HFFc6 (cell line): ENCODE data around the gene PANK1. TPM values are rescaled to one million over a fixed set of nuclear protein-coding genes. Genes with fewer than 3 reads are reported as not detected.
A peak's percentile ranks its signal among the peaks of the same experiment; 100 is the strongest.

ENCODE experiments used
- DNase-seq: peaks from one replicate; pipeline ENCODE4 v3.0.0-alpha.2; 2018
- H3K27ac Mint-ChIP-seq: 2 replicates; pipeline ENCODE4 v1.8.0; 2020; ENCODE audit warnings: mild to moderate bottlenecking, mixed read lengths
- H3K27me3 Mint-ChIP-seq: 2 replicates; pipeline ENCODE4 v1.8.0; 2021; ENCODE audit warnings: mild to moderate bottlenecking, moderate library complexity, mixed read lengths; ENCODE audit not compliant: insufficient read depth
- H3K36me3 Mint-ChIP-seq: 2 replicates; pipeline ENCODE4 v1.8.0; 2021; ENCODE audit warnings: low read depth, mixed read lengths
- H3K4me1 Mint-ChIP-seq: 2 replicates; pipeline ENCODE4 v1.8.0; 2020; ENCODE audit warnings: low read depth, mixed read lengths
- H3K4me3 Mint-ChIP-seq: 2 replicates; pipeline ENCODE4 v1.8.0; 2020; ENCODE audit warnings: mild to moderate bottlenecking, moderate library complexity, mixed read lengths
- H3K9me3 Mint-ChIP-seq: 2 replicates; pipeline ENCODE4 v1.8.0; 2020; ENCODE audit warnings: mild to moderate bottlenecking, mixed read lengths
- total RNA-seq, 6 experiments: library from RNA; stranded (reverse); fragmentation: NEBNext Ultra II Directional; extraction: Animal tissue kit (Norgen Biotek cat#: 25700); gene quantifications; 2 replicates in 1 of 6; 3 replicates in 5 of 6; pipeline ENCODE4 v1.2.3, GENCODE V29; 2021
- TF ChIP-seq, protein P1 (sequence below): fragments of 200-600 bp; sonication (generic); IDR thresholded peaks from 2 replicates; pipeline ENCODE4 v1.5.0; 2021; ENCODE audit warnings: antibody characterized with exemption, mild to moderate bottlenecking

The PANK1 gene
- total RNA-seq, 6 experiments from 2014 or later, result 3.8 to 4.7 (median 4.3) TPM

DNA sequence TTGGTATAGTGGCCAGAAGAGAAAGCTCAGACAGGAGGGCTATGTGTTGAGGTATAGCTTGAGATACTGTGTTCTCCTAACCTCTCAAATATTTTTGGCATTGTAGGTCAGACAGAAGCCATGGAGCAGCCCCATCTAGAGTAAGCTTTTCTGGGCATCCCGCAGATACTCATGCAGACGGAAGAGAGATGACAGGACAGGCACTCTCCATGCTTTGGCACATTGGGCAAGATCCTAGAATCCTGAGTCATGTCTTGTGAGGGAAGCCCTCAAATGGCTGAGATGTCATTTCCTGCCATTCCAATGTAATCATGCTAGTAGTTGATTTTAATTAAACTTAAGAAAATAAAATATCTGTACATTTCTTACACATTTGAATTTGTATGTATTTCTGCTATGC is 39.6 kb upstream of the PANK1 start:
- TF ChIP-seq, protein P1, sequence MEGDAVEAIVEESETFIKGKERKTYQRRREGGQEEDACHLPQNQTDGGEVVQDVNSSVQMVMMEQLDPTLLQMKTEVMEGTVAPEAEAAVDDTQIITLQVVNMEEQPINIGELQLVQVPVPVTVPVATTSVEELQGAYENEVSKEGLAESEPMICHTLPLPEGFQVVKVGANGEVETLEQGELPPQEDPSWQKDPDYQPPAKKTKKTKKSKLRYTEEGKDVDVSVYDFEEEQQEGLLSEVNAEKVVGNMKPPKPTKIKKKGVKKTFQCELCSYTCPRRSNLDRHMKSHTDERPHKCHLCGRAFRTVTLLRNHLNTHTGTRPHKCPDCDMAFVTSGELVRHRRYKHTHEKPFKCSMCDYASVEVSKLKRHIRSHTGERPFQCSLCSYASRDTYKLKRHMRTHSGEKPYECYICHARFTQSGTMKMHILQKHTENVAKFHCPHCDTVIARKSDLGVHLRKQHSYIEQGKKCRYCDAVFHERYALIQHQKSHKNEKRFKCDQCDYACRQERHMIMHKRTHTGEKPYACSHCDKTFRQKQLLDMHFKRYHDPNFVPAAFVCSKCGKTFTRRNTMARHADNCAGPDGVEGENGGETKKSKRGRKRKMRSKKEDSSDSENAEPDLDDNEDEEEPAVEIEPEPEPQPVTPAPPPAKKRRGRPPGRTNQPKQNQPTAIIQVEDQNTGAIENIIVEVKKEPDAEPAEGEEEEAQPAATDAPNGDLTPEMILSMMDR, result no peak
- H3K4me3 Mint-ChIP-seq, result no peak overlapping the region
- DNase-seq, result peak; percentile 5
- H3K27ac Mint-ChIP-seq, result no peak overlapping the region
- H3K27me3 Mint-ChIP-seq, result peaks cover 2% of the 10 kb centered on the region; the same call in 1 of the 2 replicates
- no peaks in the 10 kb centered on the region for H3K9me3 Mint-ChIP-seq
- no peaks in the 10 kb centered on the region for H3K36me3 Mint-ChIP-seq
- H3K4me1 Mint-ChIP-seq, result peaks cover 6% of the 10 kb centered on the region

DNA sequence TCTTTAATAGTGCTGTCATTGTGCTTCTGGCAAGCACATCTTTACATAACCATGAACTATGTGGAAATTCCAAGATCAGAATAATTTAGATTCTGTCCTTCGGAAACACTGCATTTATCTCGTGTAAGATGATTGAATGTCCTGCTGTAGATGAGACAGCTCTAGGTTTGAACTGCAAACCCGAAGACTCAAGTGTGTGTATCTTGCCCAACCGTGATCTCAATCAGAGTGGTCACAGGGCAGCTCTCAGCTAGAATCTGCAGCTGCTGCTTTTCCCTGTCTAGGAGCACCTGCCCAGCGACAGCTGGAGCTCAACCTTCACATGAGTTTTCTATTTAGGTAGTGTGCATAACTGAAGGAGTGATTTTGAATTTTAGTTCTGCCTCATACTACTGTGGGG is 38.8 kb upstream of the PANK1 start:
- Mint-ChIP-seq H3K4me3 (no peak overlapping the region), H3K4me1 (peaks cover 6% of the 10 kb centered on the region), H3K27ac (no peak overlapping the region), H3K9me3 (no peaks in the 10 kb centered on the region), H3K27me3 (peaks cover 2% of the 10 kb centered on the region; the same call in 1 of the 2 replicates), H3K36me3 (no peaks in the 10 kb centered on the region)
- DNase-seq, result no peak
- TF ChIP-seq, protein P1, result no peak

DNA sequence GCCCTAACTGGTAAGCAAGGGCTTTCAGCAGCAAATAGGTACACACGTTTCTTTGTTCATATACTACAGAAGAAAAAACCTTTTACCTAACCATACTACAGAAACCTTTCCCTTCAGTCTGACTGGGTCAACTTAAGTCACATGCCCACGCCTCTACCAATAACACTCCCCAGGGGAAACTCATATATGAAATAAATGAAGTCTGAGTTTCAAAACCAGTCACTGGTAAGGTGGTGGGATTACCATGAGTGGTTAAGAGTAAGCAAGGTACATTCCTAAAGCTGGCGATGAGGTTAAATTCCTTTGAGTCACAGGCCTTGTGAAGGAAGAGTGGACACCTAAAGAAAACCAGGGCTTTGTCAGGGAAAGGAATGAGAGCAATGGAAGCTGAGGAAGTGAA is 34.9 kb upstream of the PANK1 start:
- H3K27me3 Mint-ChIP-seq, result peaks cover 5% of the 10 kb centered on the region; the same call in 1 of the 2 replicates
- DNase-seq, result no peak
- H3K4me3 Mint-ChIP-seq, result no peak overlapping the region
- H3K9me3 Mint-ChIP-seq, result no peaks in the 10 kb centered on the region
- peaks cover 6% of the 10 kb centered on the region for H3K4me1 Mint-ChIP-seq
- no peak overlapping the region for H3K27ac Mint-ChIP-seq
- H3K36me3 Mint-ChIP-seq, result no peaks in the 10 kb centered on the region
- TF ChIP-seq, protein P1, result no peak

DNA sequence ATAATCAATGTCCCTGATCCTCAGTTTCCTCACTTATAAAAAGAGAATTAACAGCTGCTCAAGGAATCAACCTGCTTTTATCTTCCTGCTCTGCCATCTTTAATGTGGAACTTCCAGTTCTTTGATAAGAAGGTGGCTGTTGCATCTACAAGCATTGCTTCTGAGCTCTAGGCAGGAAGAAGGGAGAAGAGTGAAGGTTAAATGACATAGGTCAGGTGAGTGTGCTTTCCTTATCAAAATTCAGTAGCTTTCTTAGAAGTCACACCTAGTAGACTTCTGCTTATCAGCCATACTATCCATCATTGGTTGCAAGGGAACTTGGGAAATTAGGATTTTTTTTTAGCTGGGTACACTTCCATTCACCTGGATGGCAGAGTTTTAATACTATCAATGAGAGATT is 32.3 kb upstream of the PANK1 start:
- Mint-ChIP-seq H3K9me3 (no peaks in the 10 kb centered on the region), H3K27me3 (peaks cover 5% of the 10 kb centered on the region; the same call in 1 of the 2 replicates)
- TF ChIP-seq, protein P1, result no peak

GRCh38 chr10:89670926-89671325 is 25.9 kb upstream of the PANK1 start:
- Mint-ChIP-seq H3K27me3 (peaks cover 10% of the 10 kb centered on the region), H3K4me1 (peaks cover 19% of the 10 kb centered on the region), H3K9me3 (no peaks in the 10 kb centered on the region), H3K4me3 (no peak overlapping the region), H3K36me3 (no peaks in the 10 kb centered on the region), H3K27ac (no peak overlapping the region)
- TF ChIP-seq, protein P1, result no peak
- DNase-seq, result peak; percentile 26

More for the DNA sequence above, 32.3 kb upstream of the PANK1 start:
- Mint-ChIP-seq H3K27ac (no peak overlapping the region), H3K4me1 (no peaks in the 10 kb centered on the region), H3K4me3 (no peak overlapping the region), H3K36me3 (no peaks in the 10 kb centered on the region)
- no peak for DNase-seq

DNA sequence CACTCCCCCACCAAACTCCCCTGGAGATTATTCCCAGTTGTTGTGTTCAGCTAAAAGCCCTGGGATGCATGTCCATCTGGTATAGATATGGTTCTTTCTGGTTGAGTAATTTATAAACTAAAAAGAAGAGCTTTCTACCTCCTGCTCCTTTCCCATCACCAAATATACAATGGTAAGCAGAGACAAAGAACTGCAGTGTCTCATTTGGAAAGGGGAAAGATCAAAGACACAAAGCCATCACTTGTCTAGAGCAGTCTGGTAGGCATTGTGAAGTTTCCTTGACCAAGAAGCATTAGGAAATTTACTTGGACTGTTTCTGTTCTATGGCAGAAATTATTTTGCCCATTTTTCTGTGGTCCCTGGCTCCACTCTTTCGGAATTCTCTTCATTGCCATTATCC is 24.9 kb upstream of the PANK1 start:
- Mint-ChIP-seq H3K36me3 (no peaks in the 10 kb centered on the region), H3K4me3 (no peak overlapping the region), H3K27ac (no peak overlapping the region), H3K4me1 (peaks cover 19% of the 10 kb centered on the region), H3K27me3 (peaks cover 7% of the 10 kb centered on the region), H3K9me3 (no peaks in the 10 kb centered on the region)
- DNase-seq, result no peak
- TF ChIP-seq, protein P1, result no peak
